Breast epithelium (tissue), 3 donors: Measurements from ENCODE around the gene CRTC3.

Experiments used
- POLR2A ChIP-seq: fragments of 450-650 bp; IDR thresholded peaks from one replicate; pipeline ENCODE4 v1.6.1; 2016; ENCODE audit warnings: antibody characterized with exemption, mild to moderate bottlenecking, moderate library complexity
- TF ChIP-seq, protein P1 (sequence below), 3 donors: fragments of 450-650 bp; IDR thresholded peaks; one replicate each; pipeline ENCODE4 v1.5.1; 2016 to 2017; ENCODE audit warnings: antibody characterized with exemption in 3 of 3, mild to moderate bottlenecking in 3 of 3, moderate library complexity in 3 of 3

DNA sequence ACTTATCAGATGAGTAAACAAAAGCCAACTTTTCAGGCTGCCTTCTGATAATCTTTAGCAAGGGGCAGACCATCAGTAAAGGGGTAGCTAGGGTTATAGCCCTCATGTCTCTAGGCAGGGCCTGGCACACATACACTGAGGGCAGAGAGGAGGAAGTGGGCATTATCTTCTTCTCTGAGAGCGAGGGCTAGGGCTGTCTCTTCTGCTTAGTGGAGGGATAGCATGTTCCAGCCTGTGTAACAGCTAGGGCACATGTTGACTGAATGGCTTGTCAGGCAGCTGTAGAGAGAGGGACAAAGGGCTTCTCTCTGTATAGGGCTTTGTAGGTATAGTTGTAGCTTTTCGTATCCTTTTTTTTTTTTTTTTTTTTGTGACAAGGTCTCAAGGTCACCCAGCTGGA, 17.8 kb downstream of the CRTC3 start:
- TF ChIP-seq POLR2A: no peak
- TF ChIP-seq, protein P1, sequence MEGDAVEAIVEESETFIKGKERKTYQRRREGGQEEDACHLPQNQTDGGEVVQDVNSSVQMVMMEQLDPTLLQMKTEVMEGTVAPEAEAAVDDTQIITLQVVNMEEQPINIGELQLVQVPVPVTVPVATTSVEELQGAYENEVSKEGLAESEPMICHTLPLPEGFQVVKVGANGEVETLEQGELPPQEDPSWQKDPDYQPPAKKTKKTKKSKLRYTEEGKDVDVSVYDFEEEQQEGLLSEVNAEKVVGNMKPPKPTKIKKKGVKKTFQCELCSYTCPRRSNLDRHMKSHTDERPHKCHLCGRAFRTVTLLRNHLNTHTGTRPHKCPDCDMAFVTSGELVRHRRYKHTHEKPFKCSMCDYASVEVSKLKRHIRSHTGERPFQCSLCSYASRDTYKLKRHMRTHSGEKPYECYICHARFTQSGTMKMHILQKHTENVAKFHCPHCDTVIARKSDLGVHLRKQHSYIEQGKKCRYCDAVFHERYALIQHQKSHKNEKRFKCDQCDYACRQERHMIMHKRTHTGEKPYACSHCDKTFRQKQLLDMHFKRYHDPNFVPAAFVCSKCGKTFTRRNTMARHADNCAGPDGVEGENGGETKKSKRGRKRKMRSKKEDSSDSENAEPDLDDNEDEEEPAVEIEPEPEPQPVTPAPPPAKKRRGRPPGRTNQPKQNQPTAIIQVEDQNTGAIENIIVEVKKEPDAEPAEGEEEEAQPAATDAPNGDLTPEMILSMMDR (IDR thresholded peaks at IDR 0.05): no peak
